Measurements from ENCODE around the gene CSTF1.

DNA sequence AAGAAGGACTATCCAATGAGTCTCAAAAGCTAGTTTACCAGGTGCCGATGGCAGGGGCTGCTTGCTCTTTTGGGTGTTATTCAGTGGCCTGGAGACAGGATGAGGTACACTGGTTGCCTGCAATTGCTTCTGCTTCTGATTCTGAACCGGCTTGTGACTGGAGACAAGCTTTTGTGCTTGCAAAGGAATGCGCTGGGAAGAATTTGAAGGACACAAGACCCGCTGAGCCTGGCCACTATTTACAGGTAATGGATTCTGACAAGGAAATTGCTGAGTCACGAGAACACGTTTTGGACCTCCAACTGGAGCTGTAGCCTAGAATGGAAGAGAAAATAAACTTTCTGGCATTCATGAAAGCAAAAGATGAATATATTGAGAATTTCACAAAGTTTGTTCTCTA is 6.2 kb upstream of the CSTF1 start:
- TF ChIP-seq POLR2A (IDR thresholded peaks at IDR 0.05), result no peak
- TF ChIP-seq, protein P1, sequence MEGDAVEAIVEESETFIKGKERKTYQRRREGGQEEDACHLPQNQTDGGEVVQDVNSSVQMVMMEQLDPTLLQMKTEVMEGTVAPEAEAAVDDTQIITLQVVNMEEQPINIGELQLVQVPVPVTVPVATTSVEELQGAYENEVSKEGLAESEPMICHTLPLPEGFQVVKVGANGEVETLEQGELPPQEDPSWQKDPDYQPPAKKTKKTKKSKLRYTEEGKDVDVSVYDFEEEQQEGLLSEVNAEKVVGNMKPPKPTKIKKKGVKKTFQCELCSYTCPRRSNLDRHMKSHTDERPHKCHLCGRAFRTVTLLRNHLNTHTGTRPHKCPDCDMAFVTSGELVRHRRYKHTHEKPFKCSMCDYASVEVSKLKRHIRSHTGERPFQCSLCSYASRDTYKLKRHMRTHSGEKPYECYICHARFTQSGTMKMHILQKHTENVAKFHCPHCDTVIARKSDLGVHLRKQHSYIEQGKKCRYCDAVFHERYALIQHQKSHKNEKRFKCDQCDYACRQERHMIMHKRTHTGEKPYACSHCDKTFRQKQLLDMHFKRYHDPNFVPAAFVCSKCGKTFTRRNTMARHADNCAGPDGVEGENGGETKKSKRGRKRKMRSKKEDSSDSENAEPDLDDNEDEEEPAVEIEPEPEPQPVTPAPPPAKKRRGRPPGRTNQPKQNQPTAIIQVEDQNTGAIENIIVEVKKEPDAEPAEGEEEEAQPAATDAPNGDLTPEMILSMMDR (IDR thresholded peaks at IDR 0.05), result no peak

Data from transverse colon (tissue), 3 donors.